Activated CD4-positive, alpha-beta T cell treated with anti-CD3 and anti-CD28 coated beads for 36 hours (primary cell): ENCODE results near the gene QSOX2. TPM values are rescaled to one million over a fixed set of nuclear protein-coding genes. Genes with fewer than 3 reads are reported as not detected.

ENCODE experiments used
- ATAC-seq: fragments of 200-7000 bp; cut with Tn5 transposase; one replicate; pipeline ENCODE4 v1.10.0; 2021; ENCODE audit warnings: mild to moderate bottlenecking, moderate library complexity
- CTCF ChIA-PET: fragments of 350-600 bp; sonication (Branson Sonifier 250); formaldehyde crosslinking; loops from one replicate; lab custom pipeline; 2021; ENCODE audit warnings: antibody characterized with exemption; lab: Charles Lee
- POLR2A ChIA-PET: fragments of 350-600 bp; sonication (Branson Sonifier 250); formaldehyde crosslinking; loops from one replicate; lab custom pipeline; 2021; ENCODE audit warnings: antibody characterized with exemption, inconsistent platforms; lab: Charles Lee
- DNase-seq: peaks from one replicate; pipeline ENCODE4 v3.0.0-alpha.2; 2020
- H3K27ac Mint-ChIP-seq: one replicate; pipeline ENCODE4 v1.8.0; 2021; ENCODE audit warnings: mixed read lengths
- H3K27me3 Mint-ChIP-seq: one replicate; pipeline ENCODE4 v1.8.0; 2021; ENCODE audit warnings: mixed read lengths
- H3K36me3 Mint-ChIP-seq: one replicate; pipeline ENCODE4 v1.8.0; 2021; ENCODE audit warnings: low read depth, mixed read lengths
- H3K4me1 Mint-ChIP-seq: one replicate; pipeline ENCODE4 v1.8.0; 2021; ENCODE audit warnings: mixed read lengths
- H3K4me3 Mint-ChIP-seq: one replicate; pipeline ENCODE4 v1.8.0; 2021; ENCODE audit warnings: mild to moderate bottlenecking, moderate library complexity, mixed read lengths
- H3K9me3 Mint-ChIP-seq: one replicate; pipeline ENCODE4 v1.8.0; 2021; ENCODE audit warnings: low read depth, mixed read lengths
- intact Hi-C, 2 experiments: fragments of 100-400 bp; cut with DNase I in 1 of 2; cut with micrococcal nuclease in 1 of 2; formaldehyde crosslinking; loops; one replicate each; pipeline versions ENCODE4 v1.14.2 to v1.15.1; 2022 to 2024; cut with DNase I, micrococcal nuclease
- total RNA-seq, 2 experiments: library from RNA; stranded (reverse); gene quantifications; one replicate each; pipeline ENCODE4 v1.2.3, GENCODE V29; 2021

QSOX2 gene
- total RNA-seq, 2 experiments from 2014 or later: 18.1 to 21.2 TPM

GRCh38 chr9:136187683-136188586 lies 57.7 kb downstream of the QSOX2 start:
- Mint-ChIP-seq H3K4me3 (no peak overlapping the region), H3K36me3 (no peaks in the 10 kb centered on the region), H3K27ac (no peak overlapping the region), H3K9me3 (no peaks in the 10 kb centered on the region), H3K27me3 (peaks cover 38% of the 10 kb centered on the region), H3K4me1 (no peaks in the 10 kb centered on the region)
- POLR2A ChIA-PET: no interaction called here
- ATAC-seq (no peak), DNase-seq (no peak)
- intact Hi-C loops: no loop called here
- CTCF ChIA-PET: no interaction called here

- H3K27me3 Mint-ChIP-seq: peaks cover 38% of the 10 kb centered on the region
- H3K4me3 Mint-ChIP-seq: no peak overlapping the region
- no peaks in the 10 kb centered on the region for H3K36me3 Mint-ChIP-seq
- ATAC-seq (no peak), DNase-seq (peak; percentile 1)
- H3K27ac Mint-ChIP-seq: no peak overlapping the region
- POLR2A ChIA-PET: no interaction called here
- intact Hi-C loops: no loop called here
- H3K9me3 Mint-ChIP-seq: no peaks in the 10 kb centered on the region
- H3K4me1 Mint-ChIP-seq: no peaks in the 10 kb centered on the region
- CTCF ChIA-PET: no interaction called here
Measured at GRCh38 chr9:136187197-136187596, 58.4 kb downstream of the QSOX2 start.

- no peaks in the 10 kb centered on the region for H3K4me1 Mint-ChIP-seq
- H3K36me3 Mint-ChIP-seq: no peaks in the 10 kb centered on the region
- H3K27me3 Mint-ChIP-seq: peaks cover 32% of the 10 kb centered on the region
- no peak for ATAC-seq
- no peak overlapping the region for H3K27ac Mint-ChIP-seq
- ChIA-PET CTCF (no interaction called here), POLR2A (no interaction called here)
- no peak for DNase-seq
- no peak overlapping the region for H3K4me3 Mint-ChIP-seq
- intact Hi-C loops: no loop called here
- no peaks in the 10 kb centered on the region for H3K9me3 Mint-ChIP-seq
Measured at GRCh38 chr9:136186386-136186785, 59.2 kb downstream of the QSOX2 start.

GRCh38 chr9:136185596-136186366 lies 59.8 kb downstream of the QSOX2 start:
- DNase-seq (no peak), ATAC-seq (no peak)
- Mint-ChIP-seq H3K4me1 (no peaks in the 10 kb centered on the region), H3K27me3 (peaks cover 26% of the 10 kb centered on the region), H3K9me3 (no peaks in the 10 kb centered on the region), H3K4me3 (no peak overlapping the region), H3K27ac (no peak overlapping the region), H3K36me3 (no peaks in the 10 kb centered on the region)
- POLR2A ChIA-PET: no interaction called here
- intact Hi-C loops: no loop called here
- CTCF ChIA-PET: interaction anchor here (0.6 kb wide), 1 partner anchor 478 kb away, joined by 3 read pairs; no protein-coding TSS in a partner anchor

- Mint-ChIP-seq H3K27ac (no peak overlapping the region), H3K4me3 (no peak overlapping the region), H3K4me1 (no peaks in the 10 kb centered on the region), H3K36me3 (no peaks in the 10 kb centered on the region), H3K9me3 (no peaks in the 10 kb centered on the region), H3K27me3 (peaks cover 19% of the 10 kb centered on the region)
- ATAC-seq (no peak), DNase-seq (no peak)
- ChIA-PET POLR2A (no interaction called here), CTCF (no interaction called here)
- intact Hi-C loops: no loop called here
Measured at GRCh38 chr9:136185066-136185465, 60.5 kb downstream of the QSOX2 start.

- H3K4me1 Mint-ChIP-seq: no peaks in the 10 kb centered on the region
- ChIA-PET CTCF (no interaction called here), POLR2A (no interaction called here)
Measured at GRCh38 chr9:136182850-136183422, 62.7 kb downstream of the QSOX2 start.

GRCh38 chr9:136182420-136182787 lies 63.2 kb downstream of the QSOX2 start:
- CTCF ChIA-PET: no interaction called here
- H3K27me3 Mint-ChIP-seq: peaks cover 8% of the 10 kb centered on the region
- no peaks in the 10 kb centered on the region for H3K36me3 Mint-ChIP-seq

More at GRCh38 chr9:136182850-136183422, 62.7 kb downstream of the QSOX2 start:
- Mint-ChIP-seq H3K4me3 (no peak overlapping the region), H3K36me3 (no peaks in the 10 kb centered on the region), H3K27ac (no peak overlapping the region), H3K9me3 (no peaks in the 10 kb centered on the region), H3K27me3 (peaks cover 13% of the 10 kb centered on the region)
- DNase-seq: no peak
- ATAC-seq: no peak
- intact Hi-C loops: no loop called here

GRCh38 chr9:136181784-136182419 lies 63.7 kb downstream of the QSOX2 start:
- ChIA-PET CTCF (no interaction called here), POLR2A (no interaction called here)
- Mint-ChIP-seq H3K4me1 (no peaks in the 10 kb centered on the region), H3K27ac (no peak overlapping the region), H3K27me3 (peaks cover 8% of the 10 kb centered on the region), H3K9me3 (no peaks in the 10 kb centered on the region), H3K4me3 (no peak overlapping the region), H3K36me3 (no peaks in the 10 kb centered on the region)
- DNase-seq (no peak), ATAC-seq (no peak)
- intact Hi-C loops: no loop called here

More at GRCh38 chr9:136182420-136182787, 63.2 kb downstream of the QSOX2 start:
- no peak for DNase-seq
- intact Hi-C loops: no loop called here
- no peak overlapping the region for H3K27ac Mint-ChIP-seq
- H3K4me1 Mint-ChIP-seq: no peaks in the 10 kb centered on the region
- ATAC-seq: no peak
- POLR2A ChIA-PET: no interaction called here
- H3K4me3 Mint-ChIP-seq: no peak overlapping the region
- no peaks in the 10 kb centered on the region for H3K9me3 Mint-ChIP-seq

- no peaks in the 10 kb centered on the region for H3K9me3 Mint-ChIP-seq
- no peak for DNase-seq
- H3K36me3 Mint-ChIP-seq: no peaks in the 10 kb centered on the region
- no peaks in the 10 kb centered on the region for H3K4me1 Mint-ChIP-seq
- no peak for ATAC-seq
- H3K27me3 Mint-ChIP-seq: peaks cover 8% of the 10 kb centered on the region
- intact Hi-C loops: no loop called here
- ChIA-PET POLR2A (no interaction called here), CTCF (no interaction called here)
- no peak overlapping the region for H3K27ac Mint-ChIP-seq
- H3K4me3 Mint-ChIP-seq: no peak overlapping the region
Measured at GRCh38 chr9:136180586-136180985, 65.0 kb downstream of the QSOX2 start.

GRCh38 chr9:136179761-136180160 lies 65.9 kb downstream of the QSOX2 start:
- POLR2A ChIA-PET: no interaction called here
- DNase-seq (no peak), ATAC-seq (no peak)
- Mint-ChIP-seq H3K27me3 (peaks cover 6% of the 10 kb centered on the region), H3K36me3 (no peaks in the 10 kb centered on the region), H3K4me1 (no peaks in the 10 kb centered on the region), H3K27ac (no peak overlapping the region), H3K9me3 (no peaks in the 10 kb centered on the region), H3K4me3 (no peak overlapping the region)
- intact Hi-C loops: no loop called here
- CTCF ChIA-PET: interaction anchor here (0.5 kb wide), 1 partner anchor 448 kb away, joined by 4 read pairs; no protein-coding TSS in a partner anchor

GRCh38 chr9:136179101-136179616 lies 66.5 kb downstream of the QSOX2 start:
- CTCF ChIA-PET: no interaction called here

More at GRCh38 chr9:136179101-136179616, 66.5 kb downstream of the QSOX2 start:
- ATAC-seq (no peak), DNase-seq (no peak)
- no peaks in the 10 kb centered on the region for H3K36me3 Mint-ChIP-seq
- no peak overlapping the region for H3K4me3 Mint-ChIP-seq
- intact Hi-C loops: no loop called here
- peaks cover 3% of the 10 kb centered on the region for H3K27me3 Mint-ChIP-seq
- H3K4me1 Mint-ChIP-seq: no peaks in the 10 kb centered on the region
- POLR2A ChIA-PET: no interaction called here
- H3K27ac Mint-ChIP-seq: no peak overlapping the region
- H3K9me3 Mint-ChIP-seq: no peaks in the 10 kb centered on the region
